ENCODE results near the gene MRPL51.

MRPL51 gene

GRCh38 chr12:6466184-6466573 lies 26.9 kb downstream of the MRPL51 start:
- Mint-ChIP-seq H3K9me3 (no peaks in the 10 kb centered on the region), H3K27ac (no peak overlapping the region), H3K27me3 (no peaks in the 10 kb centered on the region), H3K36me3 (ENCODE audit: low read depth) (peaks cover 73% of the 10 kb centered on the region), H3K4me3 (no peak overlapping the region), H3K4me1 (ENCODE audit: low read depth) (peaks cover 86% of the 10 kb centered on the region)
- intact Hi-C loops (cut with micrococcal nuclease): no loop called here

GRCh38 chr12:6465467-6466183 lies 27.4 kb downstream of the MRPL51 start:
- Mint-ChIP-seq H3K27me3 (no peaks in the 10 kb centered on the region), H3K4me1 (ENCODE audit: low read depth) (peaks cover 88% of the 10 kb centered on the region), H3K27ac (no peak overlapping the region), H3K4me3 (no peak overlapping the region), H3K36me3 (ENCODE audit: low read depth) (peaks cover 78% of the 10 kb centered on the region), H3K9me3 (no peaks in the 10 kb centered on the region)
- intact Hi-C loops (cut with micrococcal nuclease): loop anchor here (1.0 kb wide), 1 partner anchor 42 kb away; no protein-coding TSS in a partner anchor

- Mint-ChIP-seq H3K27me3 (no peaks in the 10 kb centered on the region), H3K36me3 (ENCODE audit: low read depth) (peaks cover 78% of the 10 kb centered on the region), H3K4me1 (ENCODE audit: low read depth) (peaks cover 95% of the 10 kb centered on the region), H3K4me3 (no peak overlapping the region), H3K27ac (peak overlapping the region; percentile 27), H3K9me3 (no peaks in the 10 kb centered on the region)
- intact Hi-C loops (cut with micrococcal nuclease): loop anchor here (5.0 kb wide), 1 partner anchor 127 kb away; no protein-coding TSS in a partner anchor
Measured at GRCh38 chr12:6464531-6464930, 28.5 kb downstream of the MRPL51 start.

- intact Hi-C loops (cut with micrococcal nuclease): loop anchor here (5.0 kb wide), 1 partner anchor 127 kb away; no protein-coding TSS in a partner anchor
- H3K9me3 Mint-ChIP-seq: no peaks in the 10 kb centered on the region
- H3K27ac Mint-ChIP-seq: peak overlapping the region; percentile 27
- H3K4me3 Mint-ChIP-seq: no peak overlapping the region
- H3K36me3 Mint-ChIP-seq (ENCODE audit: low read depth): peaks cover 85% of the 10 kb centered on the region
- peaks cover 94% of the 10 kb centered on the region for H3K4me1 Mint-ChIP-seq (ENCODE audit: low read depth)
- no peaks in the 10 kb centered on the region for H3K27me3 Mint-ChIP-seq
Measured at GRCh38 chr12:6463858-6464257, 29.2 kb downstream of the MRPL51 start.

GRCh38 chr12:6463216-6463615 lies 29.8 kb downstream of the MRPL51 start:
- intact Hi-C loops (cut with micrococcal nuclease): loop anchor here (5.0 kb wide), 1 partner anchor 126 kb away; no protein-coding TSS in a partner anchor
- Mint-ChIP-seq H3K36me3 (ENCODE audit: low read depth) (peaks cover 91% of the 10 kb centered on the region), H3K27ac (peak overlapping the region; percentile 89), H3K4me3 (no peak overlapping the region), H3K9me3 (no peaks in the 10 kb centered on the region), H3K4me1 (ENCODE audit: low read depth) (peaks cover 94% of the 10 kb centered on the region), H3K27me3 (no peaks in the 10 kb centered on the region)

- Mint-ChIP-seq H3K4me1 (ENCODE audit: low read depth) (peaks cover 87% of the 10 kb centered on the region), H3K27me3 (no peaks in the 10 kb centered on the region), H3K4me3 (peak overlapping the region; percentile 37), H3K27ac (peak overlapping the region; percentile 89), H3K9me3 (no peaks in the 10 kb centered on the region), H3K36me3 (ENCODE audit: low read depth) (peaks cover 93% of the 10 kb centered on the region)
- intact Hi-C loops (cut with micrococcal nuclease): loop anchor here (1.0 to 5.0 kb wide), 2 partner anchors 10 to 125 kb away; partner anchors contain the start of gene TAPBPL
Measured at GRCh38 chr12:6462234-6462995, 30.6 kb downstream of the MRPL51 start.

GRCh38 chr12:6461401-6462233 lies 31.4 kb downstream of the MRPL51 start:
- Mint-ChIP-seq H3K27ac (peak overlapping the region; percentile 89), H3K9me3 (no peaks in the 10 kb centered on the region), H3K36me3 (ENCODE audit: low read depth) (peaks cover 93% of the 10 kb centered on the region), H3K27me3 (no peaks in the 10 kb centered on the region), H3K4me3 (peak overlapping the region; percentile 56), H3K4me1 (ENCODE audit: low read depth) (peaks cover 80% of the 10 kb centered on the region)
- intact Hi-C loops (cut with micrococcal nuclease): loop anchor here (1.0 to 5.0 kb wide), 2 partner anchors 9 to 124 kb away; partner anchors contain the start of gene TAPBPL

- H3K4me3 Mint-ChIP-seq: peak overlapping the region; percentile 56
- peaks cover 93% of the 10 kb centered on the region for H3K36me3 Mint-ChIP-seq (ENCODE audit: low read depth)
- no peaks in the 10 kb centered on the region for H3K9me3 Mint-ChIP-seq
- peaks cover 72% of the 10 kb centered on the region for H3K4me1 Mint-ChIP-seq (ENCODE audit: low read depth)
- no peaks in the 10 kb centered on the region for H3K27me3 Mint-ChIP-seq
- peak overlapping the region; percentile 89 for H3K27ac Mint-ChIP-seq
- intact Hi-C loops (cut with micrococcal nuclease): loop anchor here (5.0 kb wide), 1 partner anchor 124 kb away; no protein-coding TSS in a partner anchor
Measured at GRCh38 chr12:6460751-6461371, 32.2 kb downstream of the MRPL51 start.

GRCh38 chr12:6459004-6459337 lies 34.1 kb downstream of the MRPL51 start:
- Mint-ChIP-seq H3K4me1 (ENCODE audit: low read depth) (peaks cover 57% of the 10 kb centered on the region), H3K27me3 (no peaks in the 10 kb centered on the region), H3K36me3 (ENCODE audit: low read depth) (peaks cover 93% of the 10 kb centered on the region), H3K9me3 (no peaks in the 10 kb centered on the region), H3K27ac (peak overlapping the region; percentile 61), H3K4me3 (no peak overlapping the region)
- intact Hi-C loops (cut with micrococcal nuclease): no loop called here

GRCh38 chr12:6458281-6459003 lies 34.6 kb downstream of the MRPL51 start:
- peaks cover 56% of the 10 kb centered on the region for H3K4me1 Mint-ChIP-seq (ENCODE audit: low read depth)
- no peaks in the 10 kb centered on the region for H3K9me3 Mint-ChIP-seq
- no peak overlapping the region for H3K4me3 Mint-ChIP-seq
- H3K27me3 Mint-ChIP-seq: no peaks in the 10 kb centered on the region
- peak overlapping the region; percentile 61 for H3K27ac Mint-ChIP-seq
- intact Hi-C loops (cut with micrococcal nuclease): no loop called here
- H3K36me3 Mint-ChIP-seq (ENCODE audit: low read depth): peaks cover 93% of the 10 kb centered on the region

GRCh38 chr12:6457220-6457945 lies 35.7 kb downstream of the MRPL51 start:
- Mint-ChIP-seq H3K27me3 (no peaks in the 10 kb centered on the region), H3K36me3 (ENCODE audit: low read depth) (peaks cover 93% of the 10 kb centered on the region), H3K4me3 (no peak overlapping the region), H3K27ac (no peak overlapping the region), H3K9me3 (no peaks in the 10 kb centered on the region), H3K4me1 (ENCODE audit: low read depth) (peaks cover 56% of the 10 kb centered on the region)
- intact Hi-C loops (cut with micrococcal nuclease): no loop called here

- Mint-ChIP-seq H3K36me3 (ENCODE audit: low read depth) (peaks cover 75% of the 10 kb centered on the region), H3K4me1 (ENCODE audit: low read depth) (peaks cover 37% of the 10 kb centered on the region), H3K9me3 (no peaks in the 10 kb centered on the region), H3K27me3 (no peaks in the 10 kb centered on the region), H3K4me3 (peak overlapping the region; percentile 95), H3K27ac (peak overlapping the region; percentile 99)
- intact Hi-C loops (cut with micrococcal nuclease): loop anchor here (1.0 kb wide), 1 partner anchor 9 kb away; no protein-coding TSS in a partner anchor
Measured at GRCh38 chr12:6452944-6453630, 40.0 kb downstream of the MRPL51 start.
